Thyroid gland (tissue), 4 donors: ENCODE data around the gene POLDIP2.

ENCODE experiments used
- CTCF ChIP-seq, 6 experiments: fragments of 200-600 bp in 3 of 6; fragments of 450-650 bp in 3 of 6; sonication (generic) in 3 of 6; IDR thresholded peaks; one replicate each; pipeline ENCODE4 v1.5.1; 2016 to 2019; ENCODE audit warnings: antibody characterized with exemption in 6 of 6, mild to moderate bottlenecking in 2 of 6, inconsistent platforms in 1 of 6, moderate library complexity in 1 of 6
- POLR2A ChIP-seq, 2 donors: fragments of 450-650 bp; IDR thresholded peaks; one replicate each; pipeline ENCODE4 v1.6.1; 2017; ENCODE audit warnings: antibody characterized with exemption in 2 of 2, mild to moderate bottlenecking in 2 of 2, moderate library complexity in 1 of 2

GRCh38 chr17:28320215-28321061, 36.9 kb downstream of the POLDIP2 start:
- TF ChIP-seq POLR2A (IDR thresholded peaks at IDR 0.05): no peak
- TF ChIP-seq CTCF (IDR thresholded peaks at IDR 0.05): no peak
